ENCODE measurements around the gene SLC45A3.

DNA sequence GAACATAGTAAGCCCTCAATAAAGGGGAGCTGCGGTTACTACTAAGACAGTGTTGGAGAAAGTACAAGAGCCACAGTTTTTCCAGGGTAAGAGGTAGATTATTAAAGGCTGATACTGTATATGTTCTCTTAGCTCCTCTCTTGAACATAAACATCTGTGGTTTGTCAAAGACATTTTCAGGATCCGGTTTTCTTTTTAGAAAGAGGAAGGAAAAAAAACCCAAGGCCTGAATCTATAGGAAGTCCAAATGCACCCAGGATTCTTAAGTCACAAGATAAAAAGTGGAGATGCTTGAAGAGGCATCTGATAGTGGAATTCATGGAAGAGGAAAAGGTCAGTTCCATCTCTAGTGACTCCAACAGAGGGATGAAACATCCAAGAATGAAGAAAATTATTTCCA lies 24.6 kb upstream of the SLC45A3 start:
- TF ChIP-seq POLR2A (IDR thresholded peaks at IDR 0.05): no peak
- TF ChIP-seq, protein P1, sequence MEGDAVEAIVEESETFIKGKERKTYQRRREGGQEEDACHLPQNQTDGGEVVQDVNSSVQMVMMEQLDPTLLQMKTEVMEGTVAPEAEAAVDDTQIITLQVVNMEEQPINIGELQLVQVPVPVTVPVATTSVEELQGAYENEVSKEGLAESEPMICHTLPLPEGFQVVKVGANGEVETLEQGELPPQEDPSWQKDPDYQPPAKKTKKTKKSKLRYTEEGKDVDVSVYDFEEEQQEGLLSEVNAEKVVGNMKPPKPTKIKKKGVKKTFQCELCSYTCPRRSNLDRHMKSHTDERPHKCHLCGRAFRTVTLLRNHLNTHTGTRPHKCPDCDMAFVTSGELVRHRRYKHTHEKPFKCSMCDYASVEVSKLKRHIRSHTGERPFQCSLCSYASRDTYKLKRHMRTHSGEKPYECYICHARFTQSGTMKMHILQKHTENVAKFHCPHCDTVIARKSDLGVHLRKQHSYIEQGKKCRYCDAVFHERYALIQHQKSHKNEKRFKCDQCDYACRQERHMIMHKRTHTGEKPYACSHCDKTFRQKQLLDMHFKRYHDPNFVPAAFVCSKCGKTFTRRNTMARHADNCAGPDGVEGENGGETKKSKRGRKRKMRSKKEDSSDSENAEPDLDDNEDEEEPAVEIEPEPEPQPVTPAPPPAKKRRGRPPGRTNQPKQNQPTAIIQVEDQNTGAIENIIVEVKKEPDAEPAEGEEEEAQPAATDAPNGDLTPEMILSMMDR (IDR thresholded peaks at IDR 0.05): no peak
